IMR-90 (cell line): Measurements from ENCODE around the gene GRIA3. TPM values are rescaled to one million over a fixed set of nuclear protein-coding genes. Genes with fewer than 3 reads are reported as not detected.

ENCODE experiments used
- ATAC-seq: fragments of 200-7000 bp; cut with Tn5 transposase; 2 replicates; pipeline ENCODE4 v1.9.1; 2020; ENCODE audit warnings: low read depth, mild to moderate bottlenecking, moderate library complexity
- BruUV-seq: library from RNA; stranded (reverse); fragments of 400-500 nt; replicated peaks from 2 replicates; lab custom pipeline; 2021; lab: Mats Ljungman, UMichigan
- CTCF ChIA-PET: fragments of 300-600 bp; formaldehyde crosslinking; extraction: SDS; loops from one replicate; lab custom pipeline; 2021; ENCODE audit warnings: antibody characterized with exemption; lab: Yijun Ruan, JAX
- POLR2A ChIA-PET: fragments of 300-600 bp; sonication (Branson Sonifier 250); formaldehyde crosslinking; loops from one replicate; lab custom pipeline; 2022; ENCODE audit warnings: antibody characterized with exemption; ENCODE audit not compliant: unreplicated experiment; lab: Charles Lee
- DNase-seq: peaks from one replicate; pipeline ENCODE4 v3.0.0; 2013
- H2AFZ ChIP-seq: replicated peaks from 2 replicates; pipeline ENCODE3; 2013; ENCODE audit warnings: low read length, mild to moderate bottlenecking; ENCODE audit not compliant: poor library complexity
- H2AK5ac ChIP-seq: 2 replicates; pipeline ENCODE4 v1.6.1; 2013; ENCODE audit warnings: low read depth, low read length, inconsistent platforms
- H2AK9ac ChIP-seq: replicated peaks from 2 replicates; pipeline ENCODE3; 2013; ENCODE audit warnings: mild to moderate bottlenecking, low read depth, low read length, moderate library complexity; ENCODE audit not compliant: poor library complexity
- H2BK120ac ChIP-seq: 2 replicates; pipeline ENCODE4 v1.6.1; 2013; ENCODE audit warnings: low read depth, low read length, inconsistent platforms
- H2BK15ac ChIP-seq: 3 replicates; pipeline ENCODE4 v1.6.1; 2013; ENCODE audit warnings: low read depth, low read length, inconsistent platforms
- H2BK20ac ChIP-seq: 2 replicates; pipeline ENCODE4 v1.6.1; 2013; ENCODE audit warnings: low read depth, mild to moderate bottlenecking, inconsistent platforms, low read length, moderate library complexity
- H2BK5ac ChIP-seq: 2 replicates; pipeline ENCODE4 v1.6.1; 2013; ENCODE audit warnings: mild to moderate bottlenecking, low read depth, low read length, inconsistent platforms; ENCODE audit not compliant: poor library complexity, severe bottlenecking
- H3K14ac ChIP-seq: replicated peaks from 2 replicates; pipeline ENCODE4 v1.6.1; 2013; ENCODE audit warnings: low read depth, low read length, inconsistent platforms
- H3K18ac ChIP-seq: 2 replicates; pipeline ENCODE4 v1.6.1; 2013; ENCODE audit warnings: low read depth, low read length, control low read depth
- H3K23ac ChIP-seq: 2 replicates; pipeline ENCODE4 v1.6.1; 2013; ENCODE audit warnings: low read depth, low read length, inconsistent platforms
- H3K27ac ChIP-seq: 2 replicates; pipeline ENCODE4 v1.5.1; 2013; ENCODE audit warnings: mild to moderate bottlenecking, control low read depth, low read length; ENCODE audit not compliant: insufficient read depth
- H3K27me3 ChIP-seq: 2 replicates; pipeline ENCODE4 v1.6.1; 2013; ENCODE audit warnings: low read length; ENCODE audit not compliant: control insufficient read depth, insufficient read depth
- H3K36me3 ChIP-seq: 2 replicates; pipeline ENCODE4 v1.6.1; 2013; ENCODE audit warnings: low read length, mixed read lengths; ENCODE audit not compliant: control insufficient read depth, insufficient read depth
- H3K4ac ChIP-seq: 2 replicates; pipeline ENCODE4 v1.6.1; 2013; ENCODE audit warnings: low read depth, low read length, inconsistent platforms
- H3K4me1 ChIP-seq: 2 replicates; pipeline ENCODE4 v1.6.1; 2013; ENCODE audit warnings: low read length, mixed read lengths; ENCODE audit not compliant: control insufficient read depth, insufficient read depth
- H3K4me2 ChIP-seq: 2 replicates; pipeline ENCODE4 v1.6.1; 2013; ENCODE audit warnings: low read depth, mild to moderate bottlenecking, control low read depth, low read length, moderate library complexity
- H3K4me3 ChIP-seq: 2 replicates; pipeline ENCODE4 v1.5.1; 2013; ENCODE audit warnings: low read depth, mild to moderate bottlenecking, control low read depth, low read length, moderate library complexity; ENCODE audit not compliant: insufficient read depth
- H3K56ac ChIP-seq: 2 replicates; pipeline ENCODE4 v1.6.1; 2013; ENCODE audit warnings: low read length, inconsistent platforms; ENCODE audit not compliant: insufficient read depth; ENCODE audit errors: extremely low read depth
- H3K79me1 ChIP-seq, 2 experiments: 2 replicates each; pipeline ENCODE4 v1.6.1; 2013; ENCODE audit warnings: low read length in 2 of 2, inconsistent platforms in 1 of 2, low read depth in 1 of 2
- H3K9ac ChIP-seq: 2 replicates; pipeline ENCODE4 v1.6.1; 2013; ENCODE audit warnings: low read depth, low read length, control low read depth
- H3K9me1 ChIP-seq: 2 replicates; pipeline ENCODE4 v1.6.1; 2013; ENCODE audit warnings: low read length, inconsistent platforms; ENCODE audit not compliant: insufficient read depth
- H3K9me3 ChIP-seq: 2 replicates; pipeline ENCODE4 v1.6.1; 2013; ENCODE audit warnings: low read length; ENCODE audit not compliant: control insufficient read depth, insufficient read depth
- H4K20me1 ChIP-seq: 2 replicates; pipeline ENCODE4 v1.6.1; 2013; ENCODE audit warnings: low read length, inconsistent platforms; ENCODE audit not compliant: insufficient read depth
- H4K5ac ChIP-seq: 2 replicates; pipeline ENCODE4 v1.6.1; 2013; ENCODE audit warnings: mild to moderate bottlenecking, low read depth, low read length, control low read depth
- H4K8ac ChIP-seq, 2 experiments: 2 replicates each; pipeline ENCODE4 v1.6.1; 2013; ENCODE audit warnings: low read depth in 2 of 2, low read length in 2 of 2, control low read depth in 1 of 2, inconsistent platforms in 1 of 2
- H4K91ac ChIP-seq: 2 replicates; pipeline ENCODE4 v1.6.1; 2013; ENCODE audit warnings: low read depth, low read length, inconsistent platforms; ENCODE audit not compliant: insufficient read depth
- BHLHE40 ChIP-seq: fragments of 150-350 bp; IDR thresholded peaks from 2 replicates; pipeline ENCODE4 v1.6.1; 2016; ENCODE audit warnings: mild to moderate bottlenecking, low read depth, low read length
- CHD1 ChIP-seq: IDR thresholded peaks from 2 replicates; pipeline ENCODE4 v1.6.1; 2012; ENCODE audit warnings: low read depth, low read length, improper control_type of control experiment
- NFE2L2 ChIP-seq: fragments of 150-350 bp; IDR thresholded peaks from 2 replicates; pipeline ENCODE4 v1.6.1; 2016; ENCODE audit warnings: low read depth, mild to moderate bottlenecking, low read length
- WGBS, 2 experiments: methylation state at CpG; one replicate each; pipeline versions ENCODE4 v1.1.5 to v1.1.7; 2013; ENCODE audit warnings: missing lambda C conversion rate in 2 of 2; ENCODE audit not compliant: insufficient read length in 1 of 2; ENCODE audit errors: extremely low coverage in 2 of 2; 5-methylcytosine and 5-hydroxymethylcytosine counted together
- dilution Hi-C: fragments of 300-500 bp; cut with HindIII; formaldehyde crosslinking; loops from one replicate; pipeline ENCODE4 v1.14.3; 2018; ENCODE audit warnings: low sequenced_read_pairs; ENCODE audit not compliant: unreplicated experiment
- in situ Hi-C: fragments of 300-500 bp; cut with MboI; formaldehyde crosslinking; loops from 3 replicates; pipeline ENCODE4 v1.14.3; 2019; ENCODE audit warnings: low sequenced_read_pairs, inconsistent platforms, mixed read lengths
- intact Hi-C: fragments of 100-400 bp; cut with micrococcal nuclease; formaldehyde crosslinking; loops from 2 replicates; pipeline ENCODE4 v1.10.0; 2022
- polyA plus RNA-seq, 3 experiments: library from polyadenylated mRNA; depleted of rRNA; stranded (reverse); fragments of >200 nt; gene quantifications; 2 replicates each; pipeline ENCODE4 v1.2.3, GENCODE V29; 2012; ENCODE audit warnings: low replicate concordance in 1 of 3
- total RNA-seq: library from RNA; depleted of rRNA; stranded (reverse); fragments of >200 nt; gene quantifications from 2 replicates; pipeline ENCODE4 v1.2.3, GENCODE V29; 2012

The GRIA3 gene
- total and polyA plus RNA-seq, 2 of the 4 experiments (the other 2 are of a cell fraction), result not detected

DNA sequence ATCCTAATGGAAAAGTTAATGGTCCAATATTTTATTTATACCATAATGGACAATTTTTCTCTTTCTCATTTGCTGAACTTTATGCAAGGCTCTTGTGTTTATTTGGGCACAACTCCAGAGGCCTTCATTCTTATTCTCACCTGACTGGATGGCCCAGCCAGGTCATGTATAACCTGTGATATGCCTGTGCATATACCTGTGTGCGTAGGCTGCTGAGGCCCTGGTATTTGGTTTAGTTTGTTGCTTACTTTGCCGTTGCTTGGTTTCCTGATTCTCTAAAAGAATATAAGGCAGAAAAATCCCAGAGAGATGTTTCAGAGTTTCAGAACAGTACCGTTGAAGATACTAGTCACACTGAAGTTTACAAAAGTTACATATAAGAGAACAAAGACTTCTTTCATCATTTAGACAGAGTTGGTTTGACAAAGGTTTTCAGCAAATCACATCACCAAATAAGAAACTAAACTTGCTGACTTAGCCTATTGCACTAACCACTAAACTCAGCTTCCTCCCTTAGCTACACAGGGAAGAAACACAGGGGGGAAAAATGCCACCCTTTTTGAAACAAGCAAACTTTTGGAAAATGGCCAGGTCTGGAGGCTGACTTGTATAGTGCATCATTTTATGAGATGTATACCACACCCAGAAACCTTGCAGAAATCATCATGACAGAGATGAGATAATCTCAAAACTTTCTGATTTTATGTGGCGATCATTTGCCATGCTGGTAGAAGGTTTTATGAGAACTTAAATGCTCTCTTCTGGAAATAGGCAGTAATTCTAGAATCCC lies 248.5 kb downstream of the GRIA3 start:
- Histone ChIP-seq H3K9me1 (no peaks in the 10 kb centered on the region), H4K91ac (no peak overlapping the region), H3K14ac (no peak overlapping the region), H4K8ac (no peak overlapping the region), H3K4me1 (no peaks in the 10 kb centered on the region), H3K18ac (no peak overlapping the region), H3K9me3 (no peaks in the 10 kb centered on the region), H3K23ac (no peak overlapping the region), H3K36me3 (no peaks in the 10 kb centered on the region), H3K27me3 (no peaks in the 10 kb centered on the region), H4K5ac (no peak overlapping the region), H2AK5ac (no peak overlapping the region), H3K79me1 (no peaks in the 10 kb centered on the region), H3K4ac (no peak overlapping the region), H2BK15ac (no peak overlapping the region), H2BK20ac (no peak overlapping the region), H2BK5ac (no peak overlapping the region), H3K4me3 (no peak overlapping the region), H4K20me1 (no peaks in the 10 kb centered on the region), H3K9ac (no peak overlapping the region), H3K27ac (no peak overlapping the region), H3K4me2 (no peak overlapping the region), H2BK120ac (no peak overlapping the region), H2AFZ (no peak overlapping the region), H3K56ac (no peak overlapping the region), H2AK9ac (no peak overlapping the region)
- ChIA-PET CTCF (no interaction called here), POLR2A (no interaction called here)
- dilution Hi-C loops, result no loop called here
- in situ Hi-C loops, result no loop called here
- no peak for ATAC-seq
- no peak for TF ChIP-seq CHD1
- no peak for TF ChIP-seq NFE2L2
- TF ChIP-seq BHLHE40, result no peak
- DNase-seq, result no peak
- 60% methylated on average over 1 of the region's 4 CpGs; no CpG with 5 or more reads in 1 of the 2 experiments for WGBS, 2 experiments
- intact Hi-C loops, result no loop called here
- no TSS peak for BruUV-seq
